GM18867 (cell line): ENCODE measurements around the gene ARHGAP15.

Experiments
- ATAC-seq: cut with Tn5 transposase; IDR thresholded peaks from one replicate; pipeline ENCODE4 v1.9.1; 2021; ENCODE audit warnings: mild to moderate bottlenecking, moderate library complexity; ENCODE audit not compliant: unreplicated experiment

ARHGAP15 gene

DNA sequence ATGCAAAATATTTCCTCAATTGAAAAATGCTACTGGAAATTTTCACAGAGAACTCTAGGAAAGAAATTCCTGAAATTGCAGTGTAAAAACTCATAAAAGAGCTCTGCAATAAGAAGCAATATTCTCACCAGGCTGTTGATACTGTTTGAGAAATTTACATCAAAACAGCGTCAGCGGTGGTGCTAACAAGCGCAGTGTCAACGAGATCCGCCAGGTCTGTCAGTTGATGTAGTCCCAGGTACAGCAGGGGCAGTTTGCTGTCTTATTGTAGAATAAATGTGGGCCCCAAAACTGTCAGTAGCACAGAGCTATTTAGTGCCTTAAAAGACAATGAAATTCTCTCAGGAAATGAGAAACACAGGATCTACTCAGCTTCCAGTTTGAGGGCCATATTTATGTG, 611.2 kb downstream of the ARHGAP15 start:
- no peak for ATAC-seq

DNA sequence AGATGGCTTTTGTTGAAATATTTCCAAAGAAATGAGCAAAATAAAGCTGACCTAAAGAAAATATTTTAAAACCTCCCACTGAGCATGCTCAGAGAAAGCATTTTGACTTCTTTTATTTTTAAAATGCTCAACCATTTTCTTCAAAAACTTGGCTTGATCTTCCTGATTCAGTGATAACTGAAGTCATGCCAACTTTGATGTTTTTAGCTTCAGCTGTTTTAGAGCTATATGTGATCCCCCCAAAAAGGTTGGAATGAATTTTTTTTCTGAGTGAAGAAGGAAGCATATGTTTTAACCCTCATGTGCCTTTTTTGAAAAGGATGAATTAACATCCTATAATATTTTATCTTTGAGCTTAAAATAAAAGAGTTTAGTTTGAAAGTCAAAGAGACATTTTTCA, 612.0 kb downstream of the ARHGAP15 start:
- ATAC-seq: no peak

DNA sequence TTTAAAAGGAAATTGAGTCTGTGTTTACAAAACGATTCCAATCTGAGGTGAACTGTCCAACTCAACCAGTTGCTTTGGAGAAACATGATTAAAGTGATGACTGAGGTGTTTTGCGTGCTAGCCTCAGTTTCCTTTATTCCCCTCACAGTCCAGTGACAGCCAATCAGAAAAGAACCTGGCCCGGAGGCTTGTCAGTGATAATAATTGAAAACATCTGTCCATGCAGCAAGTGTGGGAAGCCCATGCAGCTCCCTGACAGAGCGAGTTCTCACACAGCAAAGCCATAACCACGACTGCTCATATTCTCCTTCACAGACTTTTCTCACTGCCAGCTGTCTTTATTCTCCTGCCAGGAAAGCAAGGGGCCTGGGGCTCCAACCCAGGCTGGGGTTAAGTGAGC, 613.4 kb downstream of the ARHGAP15 start:
- no peak for ATAC-seq

DNA sequence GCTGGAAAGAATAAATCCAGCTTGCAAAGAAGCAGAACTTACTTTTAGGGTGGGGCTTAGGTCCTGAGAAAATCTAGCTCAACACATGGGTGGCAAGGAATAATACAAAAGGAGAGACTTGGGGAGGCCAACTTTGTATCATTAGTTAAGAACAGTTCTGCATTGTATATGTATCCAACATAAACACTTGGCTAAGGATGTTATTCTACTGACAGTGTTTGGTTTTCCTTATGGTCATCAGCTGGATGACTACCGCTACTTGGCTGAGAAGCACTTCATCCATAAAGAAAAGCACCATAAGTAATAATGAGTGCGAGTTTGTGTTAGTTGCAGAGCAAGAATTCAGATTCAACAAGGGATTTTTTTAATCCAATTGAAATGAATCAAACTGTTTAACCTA, 614.9 kb downstream of the ARHGAP15 start:
- ATAC-seq: no peak

DNA sequence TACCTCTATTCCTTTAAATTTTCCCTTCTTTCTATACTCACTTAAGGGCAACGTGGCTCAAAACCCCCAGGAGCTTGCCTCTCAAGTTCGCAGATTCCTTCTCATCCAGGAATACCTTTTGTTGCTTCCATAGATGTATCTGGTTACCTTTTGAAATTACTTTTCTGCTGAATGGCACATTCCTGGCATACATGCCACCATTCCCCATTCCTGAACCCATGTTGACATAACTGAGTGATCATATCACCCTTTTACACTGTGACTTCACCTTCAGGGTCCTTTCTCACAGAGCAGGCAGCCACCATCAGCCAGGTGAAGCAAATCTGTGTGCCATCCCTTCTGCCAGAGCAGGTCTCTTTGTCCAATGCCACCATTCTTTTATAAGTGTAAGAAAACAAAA, 615.8 kb downstream of the ARHGAP15 start:
- ATAC-seq: no peak

DNA sequence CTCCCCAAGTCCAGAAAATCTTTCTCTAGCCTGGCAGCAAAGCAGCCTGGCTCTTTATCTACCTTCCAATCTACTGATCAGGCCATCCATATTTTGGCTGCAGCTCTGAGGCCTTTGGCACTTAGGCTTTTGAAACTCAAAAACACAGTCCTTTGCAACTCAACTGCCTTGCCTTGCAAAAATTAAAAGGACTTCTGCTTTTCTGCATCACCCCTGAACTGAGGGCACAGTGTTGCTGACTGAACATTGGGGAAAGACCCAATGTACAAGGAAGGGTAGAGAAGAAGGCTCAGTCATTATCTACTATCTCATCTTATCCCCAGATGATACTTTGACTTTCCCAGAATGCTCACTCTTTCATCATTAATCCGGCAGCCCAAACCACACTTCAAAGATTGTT, 625.5 kb downstream of the ARHGAP15 start:
- ATAC-seq: no peak

DNA sequence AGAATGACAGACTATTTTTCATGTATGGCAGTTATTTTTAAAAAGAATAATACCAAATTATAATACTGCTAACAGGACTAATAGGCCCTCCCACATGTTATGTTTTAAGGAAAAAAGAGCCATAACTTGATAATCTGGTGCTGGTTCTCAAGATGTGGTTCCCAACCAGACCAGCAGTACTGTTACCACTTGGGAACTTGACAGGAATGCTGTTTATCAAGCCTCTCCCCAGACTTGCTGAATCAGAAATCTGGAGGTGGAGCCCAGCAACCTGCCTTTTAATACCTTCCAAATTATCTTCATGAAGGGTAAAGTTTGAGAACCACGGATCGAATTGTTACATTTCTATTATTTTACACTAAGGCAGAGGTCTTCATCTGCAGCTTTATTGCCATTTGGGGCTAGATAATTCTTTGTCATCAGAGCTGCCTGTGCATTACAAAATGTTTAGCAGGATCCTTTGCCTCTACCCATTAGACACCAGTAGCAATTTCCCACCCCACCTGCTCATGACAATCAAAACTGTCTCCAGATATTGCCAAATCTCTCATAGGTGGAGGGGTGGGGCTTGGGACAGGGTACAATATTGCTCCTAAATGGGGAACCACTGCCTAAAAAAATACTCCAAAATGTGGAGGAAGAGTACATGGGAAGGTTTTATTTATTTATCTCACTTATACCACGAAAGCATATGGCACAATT, 629.6 kb downstream of the ARHGAP15 start:
- ATAC-seq: no peak

DNA sequence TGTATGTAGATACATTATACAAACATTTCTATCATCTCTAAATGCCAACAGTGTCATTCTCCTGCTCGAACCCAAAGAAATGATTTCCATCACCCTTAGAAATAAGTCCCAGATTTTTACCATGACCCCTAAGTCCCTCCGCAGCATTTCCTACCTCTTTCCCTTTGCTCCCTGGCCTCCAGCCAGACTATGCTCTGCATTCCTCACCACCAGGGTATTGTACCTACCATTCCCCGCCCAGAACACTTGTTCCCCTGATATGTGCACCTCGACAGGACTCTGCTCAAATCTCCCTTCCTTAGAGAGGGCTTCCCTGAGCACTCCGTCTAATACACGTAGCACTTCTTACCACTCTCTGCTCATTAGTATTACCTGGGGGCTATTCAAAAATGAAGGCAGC, 630.2 kb downstream of the ARHGAP15 start:
- ATAC-seq: no peak

DNA sequence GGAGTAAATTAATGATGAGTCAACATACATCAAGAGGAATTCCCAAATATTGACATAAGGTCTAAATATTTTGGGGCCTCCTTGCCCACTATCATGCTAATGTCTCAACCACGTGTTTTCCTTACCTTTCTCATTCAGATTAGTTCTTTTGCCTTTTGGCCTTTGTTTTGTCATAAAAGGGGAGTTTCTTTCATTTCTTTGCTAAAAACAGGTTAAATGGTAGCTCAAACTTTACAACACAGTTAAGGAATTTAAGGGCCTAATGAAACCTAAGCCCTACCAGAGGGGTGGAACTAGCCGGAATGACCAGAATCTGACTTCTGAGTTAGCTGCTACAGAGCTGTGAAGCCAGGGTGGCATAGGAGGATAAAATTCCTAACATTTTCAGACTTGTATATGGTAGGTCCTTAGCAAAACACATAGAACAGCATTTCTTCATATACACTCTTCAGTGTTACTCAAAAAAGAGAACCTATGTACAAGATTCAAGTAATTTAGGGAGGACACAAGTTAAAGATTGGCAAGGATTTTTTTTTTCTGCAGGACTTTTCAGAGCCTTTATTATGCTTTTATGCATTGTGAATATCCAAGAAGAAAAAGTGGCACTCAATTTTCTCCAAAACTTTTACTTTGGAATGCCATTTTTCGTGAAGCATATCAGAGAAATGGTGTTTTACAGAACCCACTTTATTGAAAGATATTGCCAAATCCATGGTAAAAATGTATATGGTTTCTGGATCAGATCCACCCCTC, 633.1 kb downstream of the ARHGAP15 start:
- ATAC-seq: no peak

DNA sequence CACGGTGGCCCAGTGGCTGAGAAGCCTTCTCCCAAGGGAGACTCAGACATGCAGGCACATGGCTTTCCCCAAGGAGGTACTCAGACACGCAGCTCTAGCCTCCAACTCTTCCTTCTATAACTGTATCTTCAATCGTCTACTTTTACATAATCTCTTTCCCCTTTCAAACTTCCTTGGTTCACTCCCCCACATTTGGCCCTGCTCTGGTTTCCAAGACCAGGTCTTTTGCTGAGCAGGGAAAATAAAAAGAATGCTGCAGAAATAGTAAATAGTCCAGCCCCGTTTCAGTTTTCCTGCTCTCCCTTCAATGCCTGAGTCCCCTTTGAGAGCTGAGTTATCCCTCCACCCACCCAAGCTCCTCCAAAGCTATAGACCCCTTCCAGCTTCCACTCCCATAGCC, 635.0 kb downstream of the ARHGAP15 start:
- ATAC-seq: no peak

DNA sequence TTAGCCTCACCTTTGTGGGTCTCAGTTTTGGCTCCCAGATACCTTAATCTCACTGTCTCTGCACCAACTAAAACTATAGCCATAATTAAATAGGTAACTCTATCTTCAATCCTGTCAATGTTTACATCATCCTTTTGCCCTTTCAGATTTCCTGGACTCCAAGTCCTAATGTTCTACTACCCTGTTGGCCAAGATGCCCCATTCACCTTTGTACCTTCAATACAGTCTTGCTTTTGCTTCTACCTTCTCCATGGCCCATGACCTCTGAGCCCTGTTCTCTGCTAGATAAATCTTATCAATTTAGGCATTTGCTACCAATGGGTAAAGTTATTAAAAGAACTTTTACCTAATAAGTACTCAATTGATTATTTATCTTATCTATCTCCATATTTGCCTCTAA, 635.5 kb downstream of the ARHGAP15 start:
- ATAC-seq: no peak

DNA sequence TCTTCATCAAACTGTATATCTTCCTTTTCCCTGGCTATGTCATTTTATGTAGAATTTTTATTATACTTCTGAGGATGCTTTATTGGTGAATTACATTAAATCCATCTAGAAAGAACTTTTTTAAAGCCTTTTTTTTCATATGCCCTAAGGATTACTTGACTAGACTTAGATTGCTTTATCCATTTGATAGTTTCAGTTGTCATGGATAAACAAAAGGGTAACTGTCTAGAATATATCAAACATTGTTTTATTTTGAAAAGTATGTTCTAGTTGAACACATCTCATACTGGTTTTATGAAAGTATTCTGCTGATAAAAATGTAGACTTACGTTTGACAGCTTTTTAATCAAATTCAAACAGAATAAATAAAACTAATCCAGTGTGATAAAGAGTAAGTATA, 639.8 kb downstream of the ARHGAP15 start:
- ATAC-seq: no peak

DNA sequence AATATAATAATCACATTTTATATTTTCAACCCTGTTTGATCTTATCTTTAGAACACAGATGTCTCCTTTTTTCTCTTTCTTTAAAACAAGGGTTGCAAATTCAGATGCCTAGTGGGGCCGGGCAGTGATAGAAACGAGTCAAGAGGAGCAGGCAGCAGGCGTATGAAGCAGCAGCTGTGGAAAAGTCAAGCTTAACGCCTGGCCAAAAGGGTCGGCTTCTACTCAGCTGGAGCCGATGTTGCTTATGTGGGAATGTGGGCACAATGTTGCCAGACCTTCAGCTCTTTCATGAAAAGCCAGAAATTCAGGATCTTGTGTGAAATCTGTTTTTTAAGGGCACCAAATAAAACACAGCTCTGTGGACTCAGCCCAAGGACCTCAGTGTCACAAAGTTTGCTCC, 642.7 kb downstream of the ARHGAP15 start:
- ATAC-seq: no peak

DNA sequence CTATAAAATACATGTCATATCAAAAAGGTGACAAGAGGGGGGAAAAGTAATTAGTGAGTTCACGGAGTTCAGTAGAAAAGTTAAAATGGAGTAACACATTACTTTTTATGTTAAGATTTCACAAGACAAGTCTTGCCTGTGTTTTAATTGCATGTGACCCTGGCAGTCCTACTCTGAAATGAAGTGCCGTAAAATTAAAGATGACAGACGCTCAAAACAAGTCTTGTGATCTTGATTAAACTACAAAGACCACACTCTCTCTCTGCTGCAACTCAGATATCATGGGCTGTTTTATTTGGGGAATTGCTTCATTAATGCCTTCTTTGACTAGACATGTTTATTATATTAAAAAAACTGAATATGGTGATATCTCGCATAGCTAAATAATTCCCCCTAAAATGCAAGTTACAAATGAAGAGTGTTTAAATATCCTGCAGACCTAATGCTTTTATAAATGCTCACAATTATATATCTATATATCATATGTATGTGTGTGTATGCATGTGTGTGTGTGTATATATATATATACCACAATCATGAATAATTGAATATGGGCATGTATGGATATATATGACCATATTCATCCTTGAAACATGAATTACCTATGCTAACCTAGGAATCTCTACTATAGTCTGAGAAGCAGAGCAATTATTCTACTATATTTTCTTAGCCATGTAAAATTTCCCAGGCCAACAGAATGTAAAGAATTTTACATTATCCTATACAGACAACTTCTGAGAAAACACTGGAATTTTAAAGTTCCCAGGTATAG, 647.5 kb downstream of the ARHGAP15 start:
- no peak for ATAC-seq

DNA sequence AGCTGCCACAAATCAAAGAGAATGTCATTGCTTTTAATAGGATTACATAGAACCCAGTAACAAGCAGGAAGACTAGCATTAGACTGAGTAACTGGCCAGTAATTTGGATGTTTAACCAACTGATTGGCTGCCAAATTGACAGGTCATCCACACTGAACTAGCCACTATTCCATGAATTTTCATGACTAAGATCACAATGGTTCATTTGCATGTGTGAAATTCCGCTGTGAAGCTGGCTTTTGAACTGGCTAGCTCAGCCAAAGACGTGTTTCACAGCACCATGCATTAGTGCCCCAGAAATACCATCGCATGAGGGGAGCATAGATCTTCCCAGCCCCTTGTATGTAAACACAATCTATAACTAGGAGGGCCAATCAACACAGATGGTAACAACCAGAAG, 649.8 kb downstream of the ARHGAP15 start:
- ATAC-seq: no peak

DNA sequence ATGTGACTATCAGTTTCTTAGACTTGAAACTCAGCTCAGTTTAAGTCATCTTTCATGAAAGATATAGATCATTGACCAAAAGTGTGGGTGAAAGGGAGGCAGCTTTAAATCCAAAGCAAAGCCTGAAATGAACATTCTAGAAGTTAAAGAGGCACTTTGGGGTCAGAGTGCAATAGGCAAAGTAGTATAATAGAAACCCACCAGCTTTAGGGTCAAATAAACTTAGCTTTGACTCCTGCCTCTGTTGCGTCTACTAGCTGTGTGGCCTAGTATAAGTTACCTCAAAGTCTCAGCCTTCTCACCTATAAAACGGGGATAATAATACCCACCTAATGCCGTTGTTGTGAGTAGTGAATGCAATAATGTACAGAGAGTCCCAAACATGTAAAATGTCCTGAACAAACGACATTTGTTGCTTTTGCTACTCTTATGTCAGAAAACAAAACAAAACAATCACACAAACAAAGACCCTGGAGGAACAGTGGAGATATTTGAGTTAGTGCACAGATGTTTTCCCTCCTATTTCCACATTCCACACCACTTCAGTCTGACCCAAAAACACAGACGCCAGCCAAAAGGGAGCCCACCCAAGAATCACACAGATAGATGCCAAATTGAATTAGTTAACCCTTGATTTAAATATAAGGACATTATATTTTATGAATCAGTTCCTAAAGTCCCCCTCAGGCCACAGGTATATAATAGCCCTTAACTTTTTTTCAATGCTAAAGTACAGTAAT, 657.0 kb downstream of the ARHGAP15 start:
- no peak for ATAC-seq

DNA sequence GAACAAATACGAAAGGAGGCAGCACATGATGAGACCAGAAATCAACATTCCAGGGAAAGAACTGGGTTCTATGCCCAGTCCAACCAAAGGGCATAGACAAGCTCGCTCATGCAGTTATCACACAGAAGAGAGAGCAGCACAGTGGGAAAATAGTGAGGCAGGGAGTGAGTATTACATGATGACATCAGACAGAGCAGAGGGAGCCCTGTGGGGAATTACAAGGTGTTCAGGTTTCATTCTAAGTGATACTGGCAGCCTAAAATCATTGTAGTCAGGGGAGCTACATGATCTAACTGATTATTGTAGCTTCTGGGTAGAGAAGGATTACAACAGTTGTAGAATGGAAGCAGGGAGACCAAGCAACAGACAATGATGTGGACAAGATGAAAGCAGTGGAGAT, 658.5 kb downstream of the ARHGAP15 start:
- ATAC-seq: no peak

DNA sequence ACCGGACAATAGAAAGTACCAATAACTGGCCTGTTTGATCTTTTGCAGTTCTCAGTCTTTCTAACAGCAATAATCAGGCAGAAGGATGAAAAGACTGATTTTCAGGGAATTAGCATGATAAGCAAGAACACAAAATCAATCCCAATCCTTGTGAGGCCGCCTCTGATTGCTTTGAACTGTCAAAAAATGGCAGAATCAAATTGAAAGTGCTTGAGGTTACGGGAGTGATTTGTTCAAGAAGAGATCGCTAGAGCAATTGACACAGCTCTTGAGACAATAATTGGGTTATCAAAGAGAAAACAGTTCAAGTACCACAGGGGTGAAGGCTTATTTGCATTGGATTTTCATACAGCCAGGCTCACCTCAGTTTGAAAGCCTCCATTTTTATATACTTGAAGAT, 663.4 kb downstream of the ARHGAP15 start:
- no peak for ATAC-seq

DNA sequence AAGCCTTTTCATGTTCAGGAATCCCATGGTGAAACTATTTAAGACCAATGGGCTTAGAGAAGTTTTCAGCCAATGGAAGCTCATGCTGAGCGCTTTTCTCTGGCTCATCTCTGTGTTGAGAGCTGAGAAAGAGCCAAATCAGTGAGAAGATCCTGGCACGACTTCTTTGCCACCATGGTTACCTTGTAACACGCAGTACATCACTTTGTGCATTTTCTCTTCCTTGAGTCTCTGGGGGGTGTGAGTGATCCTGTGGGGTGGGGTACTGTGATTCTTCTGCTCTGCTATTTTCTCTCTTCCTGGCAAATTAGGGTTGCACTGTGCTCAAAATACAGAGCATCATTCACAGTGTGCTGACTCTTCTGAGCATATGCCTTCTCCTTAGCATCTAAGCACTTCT, 664.2 kb downstream of the ARHGAP15 start:
- no peak for ATAC-seq

DNA sequence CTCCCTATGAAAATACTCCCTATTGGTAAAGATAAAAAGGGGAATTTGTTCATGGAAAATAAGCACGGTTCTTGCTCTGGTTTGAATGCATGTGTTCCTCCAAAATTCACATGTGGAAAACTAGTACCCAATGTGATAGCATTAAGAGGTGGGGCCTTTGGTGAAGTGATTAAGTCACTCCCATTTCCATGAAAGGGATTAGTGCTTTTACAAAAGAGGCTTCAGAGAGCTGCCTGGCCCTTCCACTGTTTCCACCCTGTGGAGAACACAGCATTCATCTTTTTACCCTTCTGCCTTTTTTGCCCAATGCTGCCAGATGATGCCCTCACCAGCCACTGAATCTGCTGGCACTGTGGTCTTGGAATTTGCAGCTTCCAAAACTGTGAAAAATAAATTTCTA, 666.8 kb downstream of the ARHGAP15 start:
- ATAC-seq: no peak

DNA sequence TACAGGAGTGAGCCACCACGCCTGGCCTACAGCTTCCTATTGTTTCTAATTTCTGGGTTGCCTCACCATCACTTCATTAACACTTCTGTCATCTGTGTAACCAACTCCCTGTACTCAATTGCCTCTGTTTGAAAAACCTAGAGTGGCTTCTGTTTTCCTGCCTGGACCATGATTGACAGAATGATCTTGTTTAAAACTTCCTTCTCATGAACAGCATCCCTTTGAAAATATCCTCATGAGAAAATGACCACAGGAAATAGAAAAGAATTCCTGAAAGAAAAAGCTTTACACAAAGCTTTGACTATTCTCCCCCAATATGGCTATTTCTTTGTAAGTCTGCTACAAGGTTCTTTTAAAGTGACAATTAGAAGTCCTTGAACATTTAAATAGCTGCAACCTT, 672.3 kb downstream of the ARHGAP15 start:
- no peak for ATAC-seq
